Activated T-cell treated with anti-CD3 and anti-CD28 coated beads, Interleukin-2, amount 50 U/mL, for 1 hour (primary cell): Measurements from ENCODE around the gene PRMT7.
A peak's percentile ranks its signal among the peaks of the same experiment; 100 is the strongest.

Experiments used
- DNase-seq: peaks from one replicate; pipeline ENCODE4 v3.0.0-alpha.2; 2020

PRMT7 gene

DNA sequence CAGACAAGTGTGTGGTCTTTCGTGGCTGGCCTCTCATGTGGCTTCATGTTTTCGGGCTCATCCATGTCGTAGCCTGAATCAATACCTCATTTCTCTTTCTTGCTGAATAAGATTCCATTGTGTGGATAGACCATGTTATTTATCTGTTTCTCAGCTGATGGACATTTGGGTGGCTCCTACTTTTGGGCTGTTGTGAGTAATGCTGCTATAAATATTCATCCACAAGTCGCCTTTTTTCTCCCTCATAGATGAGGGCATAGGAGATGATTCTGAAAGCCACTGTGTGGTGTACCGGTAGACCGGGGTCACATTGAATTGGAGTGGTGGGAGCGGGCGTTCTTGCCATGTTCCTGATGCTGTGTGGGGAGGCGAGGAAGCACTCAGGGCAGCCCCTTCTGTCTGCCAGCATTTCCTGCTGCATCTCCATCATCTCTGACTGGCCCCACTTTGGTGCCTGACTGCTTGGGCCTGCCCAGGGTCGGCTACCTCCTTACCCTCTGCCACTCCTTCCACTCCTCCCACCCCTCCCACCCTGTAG is 40.1 kb downstream of the PRMT7 start:
- no peak for DNase-seq

DNA sequence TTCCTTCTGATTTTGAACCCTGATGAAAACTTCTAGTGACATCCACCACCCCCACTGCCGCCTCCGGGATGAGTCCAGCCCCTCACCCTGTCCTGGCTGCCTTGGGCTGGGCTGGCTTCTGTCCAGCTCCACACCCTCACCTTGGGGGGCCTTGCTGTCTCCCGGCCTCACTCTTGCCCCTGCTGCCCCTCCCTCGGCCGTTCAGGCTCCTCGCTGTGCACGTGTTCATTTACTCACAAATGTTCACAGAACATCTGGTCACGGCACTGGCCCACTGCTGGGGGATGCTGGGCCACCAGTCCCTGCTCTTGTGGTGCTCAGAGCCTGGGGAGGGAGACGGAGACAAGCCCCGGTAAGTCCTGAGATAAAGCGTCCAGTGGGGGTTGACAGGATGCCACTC is 40.6 kb downstream of the PRMT7 start:
- DNase-seq, result no peak

DNA sequence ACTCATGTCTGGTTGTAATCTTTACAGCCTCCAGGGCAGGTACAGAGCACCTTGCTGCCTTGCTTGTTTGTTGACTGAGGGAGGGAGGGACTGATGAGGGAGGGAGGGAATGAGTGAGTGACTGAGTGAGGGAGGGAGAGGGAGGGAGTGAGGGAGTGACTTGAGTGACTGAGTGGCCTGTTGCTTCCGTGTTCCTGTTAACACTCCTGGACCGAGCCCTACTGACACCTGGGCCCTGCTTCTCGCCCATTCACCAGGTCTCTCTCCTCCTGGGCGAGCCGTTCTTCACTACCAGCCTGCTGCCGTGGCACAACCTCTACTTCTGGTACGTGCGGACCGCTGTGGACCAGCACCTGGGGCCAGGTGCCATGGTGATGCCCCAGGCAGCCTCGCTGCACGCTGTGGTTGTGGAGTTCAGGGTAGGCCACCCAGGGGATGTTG is 41.2 kb downstream of the PRMT7 start:
- DNase-seq, result no peak

DNA sequence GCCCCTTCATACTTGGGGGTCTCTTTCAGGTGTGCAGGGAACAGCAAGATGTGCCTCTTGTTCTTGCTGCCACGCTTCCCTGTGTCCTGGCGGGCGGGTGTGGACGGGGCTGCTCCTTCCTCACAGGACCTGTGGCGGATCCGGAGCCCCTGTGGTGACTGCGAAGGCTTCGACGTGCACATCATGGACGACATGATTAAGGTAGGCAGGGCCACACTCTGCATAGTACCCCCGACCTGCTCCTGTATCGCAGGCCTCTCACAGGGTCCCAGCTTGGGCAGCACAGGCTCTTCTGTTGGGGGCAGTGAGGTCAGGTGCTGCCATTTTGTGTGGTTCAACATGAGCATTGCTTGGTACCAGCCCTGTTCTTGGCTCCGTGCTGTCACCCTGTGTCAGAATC is 42.5 kb downstream of the PRMT7 start:
- no peak for DNase-seq

DNA sequence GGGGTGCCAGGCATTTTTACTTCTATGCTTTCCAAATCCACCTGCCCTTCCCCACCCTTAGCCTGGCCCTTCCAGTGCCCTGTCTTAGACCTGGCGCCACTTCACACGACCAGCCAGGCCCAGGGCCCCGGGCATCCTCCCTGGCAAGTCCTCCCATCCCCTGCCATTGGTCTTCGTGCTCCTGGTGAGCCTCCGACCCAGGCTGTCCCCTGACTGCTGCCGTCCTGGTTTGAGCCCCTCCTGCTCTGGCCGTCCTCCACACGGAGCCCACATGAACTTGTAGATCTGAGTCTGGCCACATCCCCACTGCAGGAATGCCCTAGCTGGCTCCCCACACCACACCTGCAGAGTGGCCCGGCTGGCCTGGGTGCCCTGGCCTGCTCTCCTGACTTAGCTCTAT is 44.0 kb downstream of the PRMT7 start:
- no peak for DNase-seq

DNA sequence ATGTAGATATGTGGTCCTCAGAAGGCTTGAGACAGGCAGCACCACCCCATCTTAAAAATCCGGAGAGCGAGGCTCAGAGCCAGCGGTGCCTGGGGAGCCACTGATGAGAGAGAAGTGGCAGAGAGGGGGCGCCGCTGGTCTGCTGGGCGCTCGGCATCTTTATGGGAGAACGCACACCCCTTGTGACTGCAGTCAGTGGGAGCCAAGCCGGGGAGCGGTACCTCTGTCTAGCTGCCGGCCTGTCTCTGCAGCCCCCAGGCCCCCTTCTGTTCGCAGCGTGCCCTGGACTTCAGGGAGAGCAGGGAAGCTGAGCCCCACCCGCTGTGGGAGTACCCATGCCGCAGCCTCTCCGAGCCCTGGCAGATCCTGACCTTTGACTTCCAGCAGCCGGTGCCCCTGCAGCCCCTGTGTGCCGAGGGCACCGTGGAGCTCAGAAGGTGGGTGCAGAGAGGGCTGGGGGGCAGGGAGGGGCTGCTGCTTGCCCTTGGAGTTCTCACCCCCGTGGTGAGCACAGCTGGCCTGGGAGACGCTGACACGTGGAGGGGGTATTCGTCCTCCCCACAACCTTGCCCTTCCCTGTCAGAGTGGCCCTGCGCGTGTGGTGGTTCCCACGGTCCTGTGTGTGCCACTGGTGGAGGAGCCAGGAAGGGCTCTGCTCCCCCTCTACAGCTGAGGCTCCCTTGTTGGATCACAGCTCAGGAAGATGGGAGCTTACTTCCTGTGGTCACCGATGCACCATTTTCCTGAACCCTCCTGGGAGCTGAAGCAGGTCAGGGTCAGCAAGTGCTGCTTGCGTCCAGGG is 44.8 kb downstream of the PRMT7 start:
- DNase-seq, result peak; percentile 27

DNA sequence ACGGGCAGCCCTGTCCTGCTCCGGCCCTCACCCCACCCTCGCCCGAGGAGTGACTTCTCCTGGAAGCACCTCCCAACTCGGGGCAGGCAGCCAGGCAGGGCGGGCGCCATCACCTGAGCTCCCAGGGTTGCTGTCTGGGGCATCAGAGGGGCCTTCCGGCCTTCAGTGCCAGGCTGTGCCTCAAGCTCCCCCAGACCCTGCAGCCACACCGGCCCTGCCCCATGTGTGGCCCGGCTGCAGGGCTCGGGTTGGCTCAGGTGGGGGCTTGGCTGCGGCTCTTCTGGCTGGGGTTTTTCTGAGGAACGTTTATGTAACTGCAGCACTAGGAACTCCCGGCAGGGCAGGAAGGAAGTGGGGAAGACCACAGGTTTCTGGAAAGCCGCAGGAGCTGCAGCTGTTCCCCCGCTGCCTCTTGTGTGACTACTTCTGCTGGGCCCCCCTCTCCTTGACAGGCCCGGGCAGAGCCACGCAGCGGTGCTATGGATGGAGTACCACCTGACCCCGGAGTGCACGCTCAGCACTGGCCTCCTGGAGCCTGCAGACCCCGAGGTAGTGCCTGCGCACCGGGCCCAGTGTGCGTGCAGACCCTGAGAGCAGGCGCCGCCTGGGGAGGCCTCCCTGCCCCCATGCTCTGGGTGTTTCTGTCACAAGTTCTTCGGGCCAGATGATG is 45.6 kb downstream of the PRMT7 start:
- peak; percentile 66 for DNase-seq

DNA sequence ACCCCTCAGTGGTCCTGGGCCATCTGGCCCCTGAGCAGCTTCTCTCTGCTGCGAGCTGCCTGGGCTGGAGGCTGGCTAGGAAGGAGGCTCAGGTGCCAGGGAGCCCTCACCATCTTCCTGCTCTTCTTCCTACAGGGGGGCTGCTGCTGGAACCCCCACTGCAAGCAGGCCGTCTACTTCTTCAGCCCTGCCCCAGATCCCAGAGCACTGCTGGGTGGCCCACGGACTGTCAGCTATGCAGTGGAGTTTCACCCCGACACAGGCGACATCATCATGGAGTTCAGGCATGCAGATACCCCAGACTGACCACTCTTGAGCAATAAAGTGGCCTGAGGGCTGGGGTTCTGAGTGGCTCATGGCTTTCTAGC is 46.1 kb downstream of the PRMT7 start:
- no peak for DNase-seq

DNA sequence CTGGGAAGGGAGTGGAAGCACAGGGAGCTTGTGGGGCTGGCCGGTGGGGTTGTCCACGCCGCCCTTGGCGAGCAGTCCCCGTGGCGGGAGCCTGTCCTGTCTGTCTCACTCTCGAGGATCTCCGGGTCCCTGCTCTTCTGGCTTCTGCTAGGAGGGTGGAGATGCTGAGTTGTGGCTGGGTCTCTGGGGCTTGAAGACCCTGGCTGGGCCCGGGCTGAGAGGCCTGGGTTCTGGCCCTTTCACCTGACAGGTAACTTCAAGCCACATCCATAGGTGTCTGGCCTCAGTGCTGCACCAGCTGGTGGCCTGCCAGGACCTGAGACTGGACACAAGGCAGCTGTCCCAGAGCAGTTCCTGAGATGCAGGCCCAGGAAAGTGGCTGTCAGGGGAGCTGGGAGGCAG is 46.7 kb downstream of the PRMT7 start:
- DNase-seq, result no peak

DNA sequence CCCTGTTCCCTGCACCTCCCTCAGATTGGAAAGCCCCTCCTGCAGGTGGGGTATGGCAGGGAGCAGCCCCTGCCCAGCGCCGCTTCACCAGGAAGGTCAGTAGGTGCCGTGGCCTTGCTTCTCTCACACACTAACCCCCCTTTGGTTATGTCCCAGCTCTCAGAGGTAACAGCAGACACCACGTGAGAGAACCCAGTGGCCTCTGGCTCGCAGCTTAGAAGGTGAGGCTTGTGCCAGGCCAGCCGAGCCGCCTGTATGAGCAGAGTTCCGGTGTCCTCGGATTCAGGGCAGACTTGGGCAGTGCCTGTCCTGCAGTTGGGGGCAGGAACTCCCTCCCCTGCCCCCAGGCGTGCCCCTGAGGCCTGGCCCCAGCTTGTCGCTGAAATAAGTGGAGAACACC is 47.1 kb downstream of the PRMT7 start:
- DNase-seq, result no peak

DNA sequence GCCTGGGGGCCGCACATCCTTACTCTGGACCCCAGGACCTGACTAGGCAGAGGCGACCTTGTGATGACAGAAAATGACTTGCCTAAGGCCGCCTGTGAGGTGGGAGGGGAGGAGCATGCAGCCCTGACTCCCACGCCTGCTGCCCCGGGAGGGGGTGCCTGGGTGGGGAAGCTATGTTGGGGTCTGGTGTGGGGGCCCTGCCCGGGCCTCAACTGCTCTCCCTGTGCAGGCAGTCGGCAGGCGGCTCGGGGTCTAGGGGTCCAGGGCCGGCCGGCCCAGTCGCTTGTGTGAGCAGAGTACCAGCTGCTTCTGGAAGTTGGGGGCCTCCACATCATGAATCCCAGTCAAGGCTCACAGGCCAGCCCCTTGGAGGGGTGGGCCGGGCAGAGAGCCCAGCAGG is 48.1 kb downstream of the PRMT7 start:
- DNase-seq, result no peak

DNA sequence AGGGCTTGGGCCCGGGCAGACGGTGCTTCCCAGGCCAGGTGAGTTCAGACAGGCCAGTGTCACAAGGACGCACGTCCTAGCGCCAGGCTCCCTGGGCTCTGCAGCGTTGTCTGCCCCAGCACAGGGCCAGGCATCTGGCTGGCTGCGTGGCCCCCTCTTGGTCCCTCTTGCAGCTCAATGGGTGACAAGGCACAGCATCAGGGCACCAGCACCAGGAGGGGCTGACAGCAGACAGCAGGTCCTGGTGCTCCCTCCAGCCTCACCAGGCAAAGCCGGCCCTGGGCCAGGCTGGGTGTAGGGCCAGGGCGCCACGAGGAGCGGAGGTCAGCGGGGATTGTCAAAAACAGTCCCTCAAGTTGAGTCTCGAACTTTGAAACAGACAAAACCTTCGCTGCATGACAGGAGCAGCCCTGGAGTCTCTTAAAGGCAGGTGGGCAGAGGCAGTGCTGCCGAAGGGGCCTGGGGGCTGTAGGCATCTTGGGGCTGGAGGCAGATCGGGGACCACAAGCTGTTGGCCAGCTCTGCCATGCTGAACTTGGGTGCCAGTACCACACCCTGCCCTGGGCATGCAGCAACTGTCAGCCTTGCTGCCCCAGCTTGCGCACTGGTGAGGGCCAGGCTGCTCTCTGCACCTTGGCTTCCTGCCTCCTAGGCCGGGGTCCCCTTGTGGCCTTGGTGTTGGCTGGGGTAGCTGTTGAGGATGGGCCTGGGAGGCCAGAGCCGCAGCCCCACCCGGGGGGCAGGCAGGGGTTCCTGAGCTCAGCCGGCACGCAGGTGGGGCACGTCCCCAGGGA is 48.8 kb downstream of the PRMT7 start:
- DNase-seq, result no peak

DNA sequence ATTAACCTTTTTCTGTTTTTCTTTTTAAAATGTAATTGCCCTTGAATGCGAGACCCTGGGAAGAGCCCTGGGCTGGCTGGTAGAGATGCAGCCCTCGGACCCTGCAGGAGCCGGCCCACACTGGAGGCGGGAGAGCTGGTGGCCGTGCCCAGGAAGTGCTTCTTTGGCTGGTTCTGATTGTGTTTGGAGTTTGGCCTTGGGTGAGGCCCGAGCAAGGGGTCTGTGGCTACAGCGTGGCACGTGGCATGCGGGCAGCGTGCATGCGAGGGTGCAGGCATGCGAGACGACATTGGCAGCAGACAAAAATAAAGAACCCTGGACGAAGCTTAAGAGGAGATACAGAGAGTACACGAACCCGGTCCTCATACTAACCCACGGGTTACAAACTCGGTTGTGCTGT is 49.7 kb downstream of the PRMT7 start:
- no peak for DNase-seq

DNA sequence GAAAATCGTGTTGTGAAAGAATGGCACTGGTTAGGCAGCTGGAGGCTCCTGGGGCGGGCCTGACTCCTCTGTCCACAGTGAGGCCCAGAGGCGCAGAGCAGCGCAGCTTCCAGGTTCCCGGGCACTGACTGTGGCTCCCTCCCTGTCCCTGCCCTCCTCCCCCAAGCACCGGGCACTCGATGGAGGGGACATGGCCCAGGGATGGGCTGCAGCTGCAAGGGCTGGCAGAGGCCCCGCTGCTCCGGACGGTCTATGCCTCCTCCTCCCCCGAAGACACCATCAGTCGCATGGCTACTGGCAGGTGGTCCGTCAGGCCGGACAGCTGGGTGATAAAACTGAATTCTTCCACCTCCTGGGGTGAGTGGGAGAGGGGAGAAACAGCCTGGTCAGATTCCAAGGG is 50.1 kb downstream of the PRMT7 start:
- DNase-seq, result no peak

DNA sequence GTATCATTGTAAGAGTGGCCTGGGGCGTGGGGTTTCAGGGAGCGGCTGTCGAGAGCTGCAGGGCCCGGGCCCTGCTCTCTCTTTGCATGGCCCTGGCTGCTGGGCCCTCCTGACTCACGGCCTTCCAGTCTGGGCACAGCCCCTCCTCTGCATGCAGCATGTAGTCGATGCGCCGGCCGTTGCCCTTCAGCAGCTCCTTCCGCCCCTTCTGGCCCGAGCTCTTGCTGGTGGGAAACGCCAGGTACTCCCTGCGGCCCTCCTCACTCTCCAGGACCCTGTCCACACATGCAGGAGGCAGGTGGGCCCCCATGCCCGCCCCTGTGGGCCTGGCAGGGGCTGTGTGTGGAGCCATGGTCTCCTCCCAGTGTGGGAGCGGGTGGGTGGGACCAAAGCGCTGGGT is 50.7 kb downstream of the PRMT7 start:
- no peak for DNase-seq

DNA sequence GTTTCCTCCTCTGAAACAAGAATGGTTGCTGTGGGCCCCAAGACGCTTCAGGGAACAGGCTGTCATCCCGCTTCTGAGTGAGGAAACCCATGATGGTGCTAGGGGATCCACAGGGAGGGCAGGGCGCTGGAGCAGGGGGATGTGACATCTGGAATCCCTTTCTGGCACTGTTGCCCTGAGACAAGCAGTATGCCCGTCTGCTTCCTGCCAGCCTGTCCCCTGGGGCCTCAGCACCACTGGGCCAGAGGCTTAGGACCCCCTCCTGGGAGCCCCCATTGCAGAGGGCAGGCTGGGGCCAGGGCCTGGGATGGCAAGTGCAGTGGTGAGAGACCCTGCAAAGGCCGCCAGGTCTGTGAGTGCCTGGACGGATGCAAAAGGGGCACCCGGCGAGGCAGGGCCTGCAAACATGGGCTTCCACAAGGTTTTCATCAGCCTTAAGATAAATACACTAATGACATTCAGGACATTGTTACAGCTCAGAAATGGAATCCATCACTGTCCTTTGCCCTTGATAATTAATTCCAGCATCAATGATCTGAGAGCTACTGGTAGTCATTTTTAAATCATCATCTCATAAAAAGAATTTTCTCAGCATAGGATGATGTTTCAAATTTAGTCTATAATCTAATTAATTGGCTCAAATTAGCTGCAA is 51.6 kb downstream of the PRMT7 start:
- no peak for DNase-seq

DNA sequence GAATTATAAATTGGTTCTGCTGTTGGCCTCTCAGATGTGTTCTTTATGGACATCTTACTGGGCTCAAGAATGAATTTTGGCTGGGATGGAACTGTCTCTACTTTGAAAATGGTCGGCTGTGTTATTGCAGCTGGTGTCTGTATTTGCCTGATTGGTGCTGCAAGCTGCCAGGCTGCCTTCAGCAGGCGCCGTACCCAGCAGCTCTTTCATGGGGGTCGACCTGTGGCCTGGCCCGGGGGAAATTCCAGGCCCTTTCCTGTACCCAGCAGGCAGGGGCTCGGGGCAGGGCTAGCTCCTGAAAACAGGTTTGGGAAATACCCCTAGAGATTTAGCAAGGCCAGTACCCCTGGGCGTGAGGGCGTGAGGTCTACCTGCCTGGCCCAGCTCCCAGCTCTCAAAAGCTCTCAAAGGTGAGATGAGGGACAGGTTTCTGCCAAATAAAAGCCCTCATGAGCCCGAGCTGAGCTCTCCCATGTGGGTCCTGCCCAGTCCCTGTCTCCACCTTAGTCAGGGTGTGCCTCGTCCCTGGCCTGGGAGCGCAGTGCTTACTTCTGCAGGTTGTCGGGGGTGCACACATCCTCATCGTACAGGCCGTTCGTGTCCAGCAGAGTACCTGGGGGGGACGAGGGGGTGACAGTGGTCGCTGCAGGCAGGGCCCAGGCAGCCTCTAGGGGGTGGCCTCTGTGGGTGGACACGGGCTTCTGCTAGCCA is 52.3 kb downstream of the PRMT7 start:
- no peak for DNase-seq

DNA sequence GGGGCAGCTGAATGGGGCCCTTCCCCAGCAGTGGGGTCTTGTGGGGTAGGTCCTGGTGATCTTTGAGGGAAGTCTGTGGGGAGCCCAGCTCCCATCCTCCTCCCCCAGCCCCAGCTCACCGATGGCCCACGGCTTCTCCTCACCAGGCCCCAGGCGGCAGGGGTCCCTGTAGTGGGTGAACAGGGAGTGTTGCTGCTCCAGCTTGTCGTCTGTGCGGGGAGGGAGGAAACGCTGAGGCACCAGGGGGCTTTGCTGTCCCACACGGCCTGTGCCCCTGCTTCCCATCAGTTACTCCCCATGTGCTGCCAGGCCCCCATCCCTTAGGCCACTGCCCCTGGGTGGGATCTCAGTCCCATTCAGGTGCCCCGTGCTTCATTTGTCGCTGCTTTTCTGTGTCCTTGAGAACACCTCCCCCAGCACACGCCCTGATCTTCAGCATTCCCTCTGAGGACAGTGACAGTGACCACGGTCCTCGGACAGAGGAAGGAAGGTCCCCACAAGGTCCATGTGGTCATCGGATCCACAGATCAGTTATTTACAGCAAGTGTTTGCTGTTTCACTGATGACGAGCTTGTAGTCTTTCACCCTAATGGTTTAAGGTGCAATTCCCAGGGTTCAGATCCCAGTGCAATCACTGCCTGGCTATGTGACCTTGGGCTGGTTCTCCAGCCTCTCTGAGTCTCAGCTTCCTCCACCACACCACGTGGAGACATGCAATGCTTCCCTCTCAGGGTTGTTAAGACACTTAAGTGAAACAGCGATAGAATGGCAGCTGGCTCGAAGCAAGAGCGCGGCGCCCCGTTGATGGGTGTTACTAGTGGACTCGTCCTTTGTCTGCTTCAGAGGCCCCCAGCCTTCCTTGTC is 53.1 kb downstream of the PRMT7 start:
- DNase-seq, result no peak

DNA sequence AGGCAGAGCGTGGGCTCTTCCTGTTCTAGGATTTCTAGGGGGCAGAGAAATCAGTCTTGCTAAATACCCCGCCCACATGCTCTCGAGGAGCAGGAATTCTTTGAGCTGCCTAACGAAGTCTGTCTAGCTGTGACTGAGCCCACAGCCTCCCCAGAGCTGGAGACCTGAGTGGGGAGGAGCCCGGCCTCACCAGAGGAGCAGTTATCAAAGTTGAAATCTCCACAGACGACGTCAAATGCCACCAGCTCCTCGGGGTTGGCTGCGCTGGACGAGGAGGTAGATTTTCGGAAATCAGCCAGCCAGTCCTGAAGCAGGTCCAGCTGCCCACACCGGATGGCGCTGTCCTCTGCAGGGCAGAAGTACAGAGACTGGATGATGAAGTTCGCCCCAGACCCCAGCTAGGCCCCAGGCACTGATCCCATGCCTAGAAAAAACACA is 53.8 kb downstream of the PRMT7 start:
- no peak for DNase-seq

DNA sequence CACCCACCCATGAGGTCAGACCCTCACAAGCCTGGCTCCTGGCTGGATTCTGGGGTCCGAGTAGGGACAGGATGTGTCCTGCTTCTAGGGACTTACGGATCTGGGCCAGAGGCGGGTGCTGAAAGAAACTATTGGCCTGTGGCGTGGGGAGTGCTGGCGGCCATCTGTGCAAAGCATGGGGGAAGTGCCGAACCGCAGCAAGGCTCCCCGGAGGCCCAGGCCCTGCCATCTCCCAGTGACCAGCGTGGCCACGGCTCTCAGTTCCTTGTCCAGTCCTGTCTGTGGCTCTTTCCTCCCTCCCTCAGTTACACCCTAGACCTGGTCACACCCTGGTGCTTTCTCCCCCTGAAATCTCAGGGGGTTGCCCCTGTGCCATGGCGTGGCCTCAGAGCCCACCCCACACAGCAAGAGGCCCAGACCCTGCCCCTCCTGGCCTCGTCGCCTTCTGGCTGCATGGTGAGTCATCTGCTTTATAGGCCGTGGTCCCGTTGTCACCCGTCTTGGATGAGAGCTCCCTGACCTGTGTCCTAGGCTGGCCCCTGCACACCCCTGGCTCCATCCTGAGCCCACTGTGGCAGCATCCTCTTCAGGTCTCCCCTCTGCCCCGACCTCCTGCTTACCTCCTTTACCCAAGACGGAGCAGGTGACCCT is 54.5 kb downstream of the PRMT7 start:
- DNase-seq, result no peak

DNA sequence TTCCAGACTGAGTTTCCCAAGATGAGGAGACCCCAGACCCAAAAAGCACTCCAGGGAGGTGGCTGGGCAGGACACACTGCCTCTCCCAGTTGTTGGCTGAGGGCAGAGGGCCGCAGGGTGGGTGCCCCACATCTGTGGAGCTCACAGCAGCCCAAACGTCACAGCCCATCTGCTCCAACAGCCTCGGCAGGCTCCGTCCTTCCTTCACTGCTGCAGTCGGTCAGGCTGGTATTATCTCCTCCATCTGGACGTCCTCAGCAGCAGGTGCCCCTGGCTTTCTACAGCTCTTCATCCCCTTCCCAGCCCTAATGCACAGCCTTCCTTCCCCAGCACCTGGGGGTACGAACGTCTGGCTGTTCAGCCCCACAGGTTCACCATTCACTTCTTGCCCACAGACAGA is 55.2 kb downstream of the PRMT7 start:
- no peak for DNase-seq
